SK-N-SH (cell line): ENCODE data around the gene SNCAIP. TPM values are rescaled to one million over a fixed set of nuclear protein-coding genes. Genes with fewer than 3 reads are reported as not detected.

Experiments used
- CTCF ChIA-PET: fragments of 300-600, 350-600 bp; formaldehyde crosslinking; extraction: SDS; loops from one replicate; lab custom pipeline; 2021; lab: Yijun Ruan, JAX
- POLR2A ChIA-PET: fragments of 350-600 bp; sonication (Branson Sonifier 250); formaldehyde crosslinking; extraction: SDS; loops from one replicate; lab custom pipeline; 2020; ENCODE audit warnings: antibody characterized with exemption, inconsistent platforms; lab: Yijun Ruan, JAX
- DNase-seq: peaks from one replicate; pipeline ENCODE4 v3.0.0; 2012
- H2AFZ ChIP-seq: fragments of 200-600 bp; sonication (generic); 2 replicates; pipeline ENCODE4 v1.8.1; 2016; ENCODE audit warnings: antibody characterized with exemption, mild to moderate bottlenecking, low read depth
- H3F3A ChIP-seq: fragments of 200-600 bp; sonication (generic); replicated peaks from 2 replicates; pipeline ENCODE3; 2016; ENCODE audit warnings: antibody characterized with exemption, mild to moderate bottlenecking; ENCODE audit not compliant: insufficient read depth
- H3K27ac ChIP-seq, 2 experiments: fragments of 200-500 bp in 1 of 2; fragments of 200-600 bp in 1 of 2; sonication (Bioruptor generic) in 1 of 2; sonication (generic), shearing (Covaris generic) in 1 of 2; 2 replicates each; pipeline versions ENCODE4 v1.5.1 to v1.6.1; 2014 to 2016; ENCODE audit warnings: low read depth in 2 of 2, inconsistent platforms in 1 of 2, low read length in 1 of 2, mild to moderate bottlenecking in 1 of 2, mixed read lengths in 1 of 2
- H3K27me3 ChIP-seq: fragments of 200-600 bp; sonication (generic), shearing (Covaris generic); 2 replicates; pipeline ENCODE4 v1.6.1; 2016; ENCODE audit warnings: mixed run types; ENCODE audit not compliant: insufficient read depth
- H3K36me3 ChIP-seq, 2 experiments: fragments of 200-500 bp in 1 of 2; fragments of 200-600 bp in 1 of 2; sonication (Bioruptor generic) in 1 of 2; sonication (generic) in 1 of 2; replicated peaks in 1 of 2; 2 replicates each; pipeline versions ENCODE3 to v1.5.1; 2014 to 2016; ENCODE audit warnings: low read length in 1 of 2, mild to moderate bottlenecking in 1 of 2; ENCODE audit not compliant: insufficient read depth in 2 of 2, control insufficient read depth in 1 of 2
- H3K4me1 ChIP-seq, 2 experiments: fragments of 200-500 bp in 1 of 2; fragments of 200-600 bp in 1 of 2; sonication (Bioruptor generic) in 1 of 2; sonication (generic), shearing (Covaris generic) in 1 of 2; 2 replicates each; pipeline versions ENCODE4 v1.5.1 to v1.6.1; 2014 to 2016; ENCODE audit warnings: low read depth in 1 of 2, low read length in 1 of 2, mixed run types in 1 of 2; ENCODE audit not compliant: insufficient read depth in 2 of 2, control insufficient read depth in 1 of 2
- H3K4me2 ChIP-seq: fragments of 200-600 bp; sonication (generic), shearing (Covaris generic); 2 replicates; pipeline ENCODE4 v1.6.1; 2017; ENCODE audit warnings: mixed run types
- H3K4me3 ChIP-seq, 2 experiments: fragments of 200-500 bp in 1 of 2; fragments of 200-600 bp in 1 of 2; sonication (Bioruptor generic) in 1 of 2; sonication (generic), shearing (Covaris generic) in 1 of 2; 2 replicates each; pipeline versions ENCODE4 v1.5.1 to v1.8.1; 2014 to 2016; ENCODE audit warnings: low read depth in 2 of 2, inconsistent platforms in 1 of 2, low read length in 1 of 2, mild to moderate bottlenecking in 1 of 2, mixed read lengths in 1 of 2, moderate library complexity in 1 of 2
- H3K79me2 ChIP-seq: fragments of 200-600 bp; sonication (generic); 2 replicates; pipeline ENCODE4 v1.8.1; 2017; ENCODE audit warnings: mild to moderate bottlenecking; ENCODE audit not compliant: insufficient read depth
- H3K9ac ChIP-seq: fragments of 200-600 bp; sonication (generic); 2 replicates; pipeline ENCODE4 v1.6.1; 2017; ENCODE audit warnings: mixed run types
- H3K9me2 ChIP-seq: fragments of 200-600 bp; sonication (generic); 2 replicates; pipeline ENCODE4 v1.6.1; 2017; ENCODE audit warnings: mixed run types
- H3K9me3 ChIP-seq: fragments of 200-600 bp; sonication (generic); 2 replicates; pipeline ENCODE4 v1.6.1; 2017; ENCODE audit warnings: mixed run types, mild to moderate bottlenecking, moderate library complexity
- H4K20me1 ChIP-seq: fragments of 200-600 bp; sonication (generic); 2 replicates; pipeline ENCODE4 v1.6.1; 2017; ENCODE audit warnings: mild to moderate bottlenecking, mixed run types; ENCODE audit not compliant: insufficient read depth
- ELF1 ChIP-seq: IDR thresholded peaks from 2 replicates; pipeline ENCODE4 v1.4.0; 2012
- FOXJ3 ChIP-seq: sonication (generic); formaldehyde crosslinking; IDR thresholded peaks from 2 replicates; pipeline ENCODE4 v1.5.1; 2020; ENCODE audit warnings: mild to moderate bottlenecking, missing genetic modification reagents
- MEF2A ChIP-seq: IDR thresholded peaks from 2 replicates; pipeline ENCODE4 v1.4.0; 2012; ENCODE audit warnings: low read depth, borderline replicate concordance
- NFIC ChIP-seq: IDR thresholded peaks from 2 replicates; pipeline ENCODE4 v1.4.0; 2012; ENCODE audit warnings: borderline replicate concordance
- NRF1 ChIP-seq: IDR thresholded peaks from 2 replicates; pipeline ENCODE4 v1.6.1; 2012; ENCODE audit warnings: low read depth, mild to moderate bottlenecking, low read length
- POLR2AphosphoS5 ChIP-seq: IDR thresholded peaks from 2 replicates; pipeline ENCODE4 v1.6.1; 2012; ENCODE audit warnings: low read depth, low read length
- RAD21 ChIP-seq: IDR thresholded peaks from 2 replicates; pipeline ENCODE4 v1.6.1; 2012; ENCODE audit warnings: mild to moderate bottlenecking, low read length
- RCOR1 ChIP-seq: fragments of 150-350 bp; IDR thresholded peaks from 2 replicates; pipeline ENCODE4 v1.6.1; 2017; ENCODE audit warnings: antibody characterized with exemption, low read length
- RFX5 ChIP-seq: IDR thresholded peaks from 2 replicates; pipeline ENCODE4 v1.6.1; 2012; ENCODE audit warnings: mild to moderate bottlenecking, improper control_type of control experiment, low read length
- SIN3A ChIP-seq: IDR thresholded peaks from 2 replicates; pipeline ENCODE4 v1.6.1; 2012; ENCODE audit warnings: low read depth, mild to moderate bottlenecking, low read length, moderate library complexity, borderline replicate concordance
- SMC3 ChIP-seq: IDR thresholded peaks from 2 replicates; pipeline ENCODE4 v1.6.1; 2012; ENCODE audit warnings: low read depth, low read length, improper control_type of control experiment
- TCF12 ChIP-seq: IDR thresholded peaks from 2 replicates; pipeline ENCODE4 v1.4.0; 2012
- WGBS: methylation state at CpG from one replicate; pipeline ENCODE4 v1.1.6; 2017; ENCODE audit warnings: low lambda C conversion rate; 5-methylcytosine and 5-hydroxymethylcytosine counted together
- polyA plus RNA-seq, 3 experiments: library from polyadenylated mRNA; depleted of rRNA; stranded (reverse); fragments of >200 nt; gene quantifications; 2 replicates each; pipeline ENCODE4 v1.2.3, GENCODE V29; 2012
- TF ChIP-seq, protein P1 (sequence below): IDR thresholded peaks from 2 replicates; pipeline ENCODE4 v1.4.0; 2012; ENCODE audit warnings: low read depth, borderline replicate concordance
- TF ChIP-seq, protein P2 (sequence below): fragments of 150-350 bp; IDR thresholded peaks from 2 replicates; pipeline ENCODE4 v1.6.1; 2016; ENCODE audit warnings: mild to moderate bottlenecking, low read depth, low read length
- TF ChIP-seq, protein P3 (sequence below): fragments of 150-350 bp; IDR thresholded peaks from 2 replicates; pipeline ENCODE4 v1.6.1; 2017; ENCODE audit warnings: antibody characterized with exemption, low read length, low read depth, borderline replicate concordance
- TF ChIP-seq, protein P4 (sequence below): fragments of 200-600 bp; sonication (generic); IDR thresholded peaks from 2 replicates; pipeline ENCODE4 v1.6.1; 2017; ENCODE audit warnings: antibody characterized with exemption, mild to moderate bottlenecking, moderate library complexity
- TF ChIP-seq, protein P5 (sequence below): IDR thresholded peaks from 2 replicates; pipeline ENCODE4; 2012

Gene SNCAIP
- polyA plus RNA-seq, 1 of the 3 experiments (the other 2 are of a cell fraction): not detected

DNA sequence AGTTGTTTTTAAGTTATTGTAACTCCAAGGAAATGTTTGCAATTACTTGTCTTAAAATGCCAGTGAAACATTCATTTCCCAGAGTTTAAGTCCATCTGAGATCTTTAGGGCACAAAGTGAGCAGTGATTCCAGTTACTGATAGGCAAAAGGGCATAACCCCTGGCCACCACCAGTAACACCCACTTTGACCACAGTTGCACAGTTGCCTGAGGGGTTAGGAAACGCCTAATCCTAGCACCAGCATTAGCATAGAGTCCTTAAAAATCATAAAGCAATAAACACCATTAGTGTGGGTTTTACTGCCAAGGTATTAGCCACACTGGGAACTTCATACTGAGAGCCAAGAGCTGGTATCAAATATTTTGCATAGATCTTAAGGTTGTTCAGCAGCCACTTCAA is 143.9 kb downstream of the SNCAIP start (continued):
- TF ChIP-seq NFIC: no peak
- TF ChIP-seq, protein P1, sequence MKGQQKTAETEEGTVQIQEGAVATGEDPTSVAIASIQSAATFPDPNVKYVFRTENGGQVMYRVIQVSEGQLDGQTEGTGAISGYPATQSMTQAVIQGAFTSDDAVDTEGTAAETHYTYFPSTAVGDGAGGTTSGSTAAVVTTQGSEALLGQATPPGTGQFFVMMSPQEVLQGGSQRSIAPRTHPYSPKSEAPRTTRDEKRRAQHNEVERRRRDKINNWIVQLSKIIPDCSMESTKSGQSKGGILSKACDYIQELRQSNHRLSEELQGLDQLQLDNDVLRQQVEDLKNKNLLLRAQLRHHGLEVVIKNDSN: no peak
- no peak for TF ChIP-seq ELF1
- TF ChIP-seq SIN3A: no peak

DNA sequence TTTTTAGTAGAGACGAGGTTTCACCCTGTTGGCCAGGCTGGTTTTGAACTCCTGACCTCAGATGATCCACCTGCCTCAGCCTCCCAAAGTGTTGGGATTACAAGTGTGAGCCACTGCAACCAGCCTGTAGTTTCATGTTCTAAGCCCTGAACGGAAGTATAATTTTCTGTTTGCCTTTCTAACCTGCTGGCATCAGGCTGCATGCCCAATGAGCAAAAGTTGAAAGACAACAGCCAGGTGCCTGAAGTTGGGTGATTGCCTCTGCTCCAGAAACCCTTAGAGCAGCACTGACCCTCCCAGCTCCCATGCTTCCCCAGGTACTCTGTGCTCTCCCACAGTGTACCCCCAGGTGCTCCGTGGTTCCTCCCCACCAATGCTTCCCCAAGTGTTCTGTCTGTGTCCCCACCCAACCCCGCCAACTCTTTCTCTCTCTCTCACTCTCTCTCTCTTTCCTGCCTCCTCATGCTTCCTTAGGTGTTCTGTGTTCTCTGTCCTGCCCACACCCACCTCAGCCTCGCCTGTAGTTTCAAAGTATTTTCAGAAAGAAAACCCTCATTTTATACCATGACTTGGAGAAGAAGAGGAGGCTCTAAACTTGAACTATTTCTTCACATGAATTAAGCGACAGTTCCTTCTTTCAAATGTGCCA is 145.3 kb downstream of the SNCAIP start:
- H3K9ac ChIP-seq: no peak overlapping the region
- H3K4me3 ChIP-seq: no peak overlapping the region
- no peak for TF ChIP-seq MEF2A
- TF ChIP-seq, protein P2, sequence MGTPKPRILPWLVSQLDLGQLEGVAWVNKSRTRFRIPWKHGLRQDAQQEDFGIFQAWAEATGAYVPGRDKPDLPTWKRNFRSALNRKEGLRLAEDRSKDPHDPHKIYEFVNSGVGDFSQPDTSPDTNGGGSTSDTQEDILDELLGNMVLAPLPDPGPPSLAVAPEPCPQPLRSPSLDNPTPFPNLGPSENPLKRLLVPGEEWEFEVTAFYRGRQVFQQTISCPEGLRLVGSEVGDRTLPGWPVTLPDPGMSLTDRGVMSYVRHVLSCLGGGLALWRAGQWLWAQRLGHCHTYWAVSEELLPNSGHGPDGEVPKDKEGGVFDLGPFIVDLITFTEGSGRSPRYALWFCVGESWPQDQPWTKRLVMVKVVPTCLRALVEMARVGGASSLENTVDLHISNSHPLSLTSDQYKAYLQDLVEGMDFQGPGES: no peak
- H3K4me2 ChIP-seq: no peak overlapping the region
- CTCF ChIA-PET: interaction anchor here (0.6 to 2.3 kb wide), 6 partner anchors 10 to 260 kb away, joined by 3 to 19 read pairs (median 4); no protein-coding TSS in a partner anchor
- POLR2A ChIA-PET: no interaction called here
- H3K27ac ChIP-seq: no peak overlapping the region
- H2AFZ ChIP-seq: no peak overlapping the region
- no peak for DNase-seq
- H3K79me2 ChIP-seq: no peaks in the 10 kb centered on the region
- H3F3A ChIP-seq: no peaks in the 10 kb centered on the region
- H3K9me3 ChIP-seq: no peaks in the 10 kb centered on the region
- 45% methylated on average over 6 of the region's 6 CpGs for WGBS
- H3K27me3 ChIP-seq: no peaks in the 10 kb centered on the region
- H4K20me1 ChIP-seq: no peaks in the 10 kb centered on the region
- no peaks in the 10 kb centered on the region for H3K9me2 ChIP-seq
- no peaks in the 10 kb centered on the region for H3K36me3 ChIP-seq
- peaks cover 0 to 3% of the 10 kb centered on the region in 2 experiments; a peak in 1 of 4 replicates for H3K4me1 ChIP-seq

DNA sequence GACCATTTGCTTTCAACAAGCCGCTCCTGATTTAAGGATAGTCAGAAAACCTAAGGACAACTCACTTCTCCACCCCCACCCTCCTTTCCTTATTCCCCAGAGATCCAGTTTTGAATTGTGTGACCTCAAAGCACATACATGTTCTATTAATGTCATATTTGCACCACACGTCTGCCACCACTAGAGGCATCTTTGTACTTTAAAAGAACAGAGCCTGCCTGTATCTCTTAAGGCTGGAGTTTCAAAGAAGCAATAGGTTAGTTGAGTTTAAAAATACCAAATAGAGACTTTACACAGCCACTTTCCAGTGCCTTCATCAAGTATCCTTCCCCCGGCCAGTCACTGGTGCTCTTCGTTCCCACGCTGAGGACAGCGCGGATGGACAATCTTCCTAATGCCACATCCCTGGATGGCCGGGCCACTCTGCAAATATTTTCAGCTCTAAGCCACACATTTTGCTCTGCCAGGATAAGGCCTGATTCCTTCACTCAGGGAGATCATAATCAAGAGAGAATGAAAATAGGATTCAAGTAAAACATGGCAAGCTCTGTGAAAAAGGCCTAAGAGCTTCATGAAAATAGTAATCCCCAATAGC is 146.3 kb downstream of the SNCAIP start:
- H3K27me3 ChIP-seq: no peaks in the 10 kb centered on the region
- peaks cover 0 to 3% of the 10 kb centered on the region in 2 experiments; a peak in 1 of 4 replicates for H3K4me1 ChIP-seq
- DNase-seq: peak; percentile 25
- WGBS: 82% methylated on average over 8 of the region's 8 CpGs
- H3K4me3 ChIP-seq: no peak overlapping the region
- CTCF ChIA-PET: interaction anchor here (0.8 to 2.3 kb wide), 8 partner anchors 10 to 60 kb away, joined by 3 to 19 read pairs (median 4); no protein-coding TSS in a partner anchor
- POLR2A ChIA-PET: no interaction called here
- no peaks in the 10 kb centered on the region for H3K79me2 ChIP-seq
- H3K36me3 ChIP-seq: no peaks in the 10 kb centered on the region
- H3F3A ChIP-seq: no peaks in the 10 kb centered on the region
- no peak overlapping the region for H2AFZ ChIP-seq
- no peak overlapping the region for H3K27ac ChIP-seq
- no peaks in the 10 kb centered on the region for H4K20me1 ChIP-seq
- H3K9ac ChIP-seq: no peak overlapping the region
- H3K4me2 ChIP-seq: no peak overlapping the region
- no peaks in the 10 kb centered on the region for H3K9me2 ChIP-seq
- no peaks in the 10 kb centered on the region for H3K9me3 ChIP-seq
- no peak for TF ChIP-seq FOXJ3
- no peak for TF ChIP-seq RCOR1
- TF ChIP-seq, protein P3, sequence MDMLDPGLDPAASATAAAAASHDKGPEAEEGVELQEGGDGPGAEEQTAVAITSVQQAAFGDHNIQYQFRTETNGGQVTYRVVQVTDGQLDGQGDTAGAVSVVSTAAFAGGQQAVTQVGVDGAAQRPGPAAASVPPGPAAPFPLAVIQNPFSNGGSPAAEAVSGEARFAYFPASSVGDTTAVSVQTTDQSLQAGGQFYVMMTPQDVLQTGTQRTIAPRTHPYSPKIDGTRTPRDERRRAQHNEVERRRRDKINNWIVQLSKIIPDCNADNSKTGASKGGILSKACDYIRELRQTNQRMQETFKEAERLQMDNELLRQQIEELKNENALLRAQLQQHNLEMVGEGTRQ: no peak
- TF ChIP-seq, protein P4, sequence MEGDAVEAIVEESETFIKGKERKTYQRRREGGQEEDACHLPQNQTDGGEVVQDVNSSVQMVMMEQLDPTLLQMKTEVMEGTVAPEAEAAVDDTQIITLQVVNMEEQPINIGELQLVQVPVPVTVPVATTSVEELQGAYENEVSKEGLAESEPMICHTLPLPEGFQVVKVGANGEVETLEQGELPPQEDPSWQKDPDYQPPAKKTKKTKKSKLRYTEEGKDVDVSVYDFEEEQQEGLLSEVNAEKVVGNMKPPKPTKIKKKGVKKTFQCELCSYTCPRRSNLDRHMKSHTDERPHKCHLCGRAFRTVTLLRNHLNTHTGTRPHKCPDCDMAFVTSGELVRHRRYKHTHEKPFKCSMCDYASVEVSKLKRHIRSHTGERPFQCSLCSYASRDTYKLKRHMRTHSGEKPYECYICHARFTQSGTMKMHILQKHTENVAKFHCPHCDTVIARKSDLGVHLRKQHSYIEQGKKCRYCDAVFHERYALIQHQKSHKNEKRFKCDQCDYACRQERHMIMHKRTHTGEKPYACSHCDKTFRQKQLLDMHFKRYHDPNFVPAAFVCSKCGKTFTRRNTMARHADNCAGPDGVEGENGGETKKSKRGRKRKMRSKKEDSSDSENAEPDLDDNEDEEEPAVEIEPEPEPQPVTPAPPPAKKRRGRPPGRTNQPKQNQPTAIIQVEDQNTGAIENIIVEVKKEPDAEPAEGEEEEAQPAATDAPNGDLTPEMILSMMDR: peak; percentile 66
- no peak for TF ChIP-seq POLR2AphosphoS5
- TF ChIP-seq RAD21: peak; percentile 71
- TF ChIP-seq TCF12: no peak
- no peak for TF ChIP-seq RFX5
- TF ChIP-seq, protein P5, sequence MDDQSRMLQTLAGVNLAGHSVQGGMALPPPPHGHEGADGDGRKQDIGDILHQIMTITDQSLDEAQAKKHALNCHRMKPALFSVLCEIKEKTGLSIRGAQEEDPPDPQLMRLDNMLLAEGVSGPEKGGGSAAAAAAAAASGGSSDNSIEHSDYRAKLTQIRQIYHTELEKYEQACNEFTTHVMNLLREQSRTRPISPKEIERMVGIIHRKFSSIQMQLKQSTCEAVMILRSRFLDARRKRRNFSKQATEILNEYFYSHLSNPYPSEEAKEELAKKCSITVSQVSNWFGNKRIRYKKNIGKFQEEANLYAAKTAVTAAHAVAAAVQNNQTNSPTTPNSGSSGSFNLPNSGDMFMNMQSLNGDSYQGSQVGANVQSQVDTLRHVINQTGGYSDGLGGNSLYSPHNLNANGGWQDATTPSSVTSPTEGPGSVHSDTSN: no peak
- TF ChIP-seq NFIC: no peak
- TF ChIP-seq SMC3: 0 out of 2 replicates have a peak, but pooled peaks have one; percentile 18
- no peak for TF ChIP-seq NRF1
